AG09309 (cell line): ENCODE data around the gene ALOXE3.

Source experiments
- DNase-seq: peaks from one replicate; pipeline ENCODE4 v3.0.0-alpha.2; 2010; ENCODE audit warnings: low read depth
- H3K4me3 ChIP-seq: 2 replicates; pipeline ENCODE4 v1.5.1; 2011; ENCODE audit warnings: mild to moderate bottlenecking, low read depth, low read length, moderate library complexity; ENCODE audit not compliant: control insufficient read depth
- TF ChIP-seq, protein P1 (sequence below): IDR thresholded peaks from 2 replicates; pipeline ENCODE4 v1.5.1; 2011; ENCODE audit warnings: mild to moderate bottlenecking, low read depth, low read length, inconsistent platforms; ENCODE audit not compliant: insufficient read depth, control insufficient read depth; ENCODE audit errors: missing control alignments

ALOXE3 gene

DNA sequence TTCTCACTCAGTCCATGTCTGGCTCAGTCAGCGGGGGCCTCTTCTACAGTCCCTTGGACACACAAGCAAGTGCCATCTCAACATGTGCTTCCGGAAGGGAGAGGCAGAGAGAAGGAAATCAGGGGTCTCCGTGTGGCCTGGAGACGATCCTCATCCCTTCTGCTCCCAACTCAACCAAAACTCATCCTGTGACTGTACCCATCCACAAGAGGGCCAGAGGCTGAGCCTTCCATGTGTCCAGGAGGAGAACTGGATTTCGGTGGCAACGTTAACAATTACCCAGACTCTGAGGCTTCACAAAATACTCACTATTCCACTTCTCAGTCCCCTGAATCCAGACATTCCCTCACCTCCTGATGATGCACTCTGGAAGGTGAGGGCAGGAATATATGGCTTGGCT, 23.0 kb downstream of the ALOXE3 start:
- DNase-seq, result no peak
- no peak overlapping the region for H3K4me3 ChIP-seq
- TF ChIP-seq, protein P1, sequence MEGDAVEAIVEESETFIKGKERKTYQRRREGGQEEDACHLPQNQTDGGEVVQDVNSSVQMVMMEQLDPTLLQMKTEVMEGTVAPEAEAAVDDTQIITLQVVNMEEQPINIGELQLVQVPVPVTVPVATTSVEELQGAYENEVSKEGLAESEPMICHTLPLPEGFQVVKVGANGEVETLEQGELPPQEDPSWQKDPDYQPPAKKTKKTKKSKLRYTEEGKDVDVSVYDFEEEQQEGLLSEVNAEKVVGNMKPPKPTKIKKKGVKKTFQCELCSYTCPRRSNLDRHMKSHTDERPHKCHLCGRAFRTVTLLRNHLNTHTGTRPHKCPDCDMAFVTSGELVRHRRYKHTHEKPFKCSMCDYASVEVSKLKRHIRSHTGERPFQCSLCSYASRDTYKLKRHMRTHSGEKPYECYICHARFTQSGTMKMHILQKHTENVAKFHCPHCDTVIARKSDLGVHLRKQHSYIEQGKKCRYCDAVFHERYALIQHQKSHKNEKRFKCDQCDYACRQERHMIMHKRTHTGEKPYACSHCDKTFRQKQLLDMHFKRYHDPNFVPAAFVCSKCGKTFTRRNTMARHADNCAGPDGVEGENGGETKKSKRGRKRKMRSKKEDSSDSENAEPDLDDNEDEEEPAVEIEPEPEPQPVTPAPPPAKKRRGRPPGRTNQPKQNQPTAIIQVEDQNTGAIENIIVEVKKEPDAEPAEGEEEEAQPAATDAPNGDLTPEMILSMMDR, result no peak

DNA sequence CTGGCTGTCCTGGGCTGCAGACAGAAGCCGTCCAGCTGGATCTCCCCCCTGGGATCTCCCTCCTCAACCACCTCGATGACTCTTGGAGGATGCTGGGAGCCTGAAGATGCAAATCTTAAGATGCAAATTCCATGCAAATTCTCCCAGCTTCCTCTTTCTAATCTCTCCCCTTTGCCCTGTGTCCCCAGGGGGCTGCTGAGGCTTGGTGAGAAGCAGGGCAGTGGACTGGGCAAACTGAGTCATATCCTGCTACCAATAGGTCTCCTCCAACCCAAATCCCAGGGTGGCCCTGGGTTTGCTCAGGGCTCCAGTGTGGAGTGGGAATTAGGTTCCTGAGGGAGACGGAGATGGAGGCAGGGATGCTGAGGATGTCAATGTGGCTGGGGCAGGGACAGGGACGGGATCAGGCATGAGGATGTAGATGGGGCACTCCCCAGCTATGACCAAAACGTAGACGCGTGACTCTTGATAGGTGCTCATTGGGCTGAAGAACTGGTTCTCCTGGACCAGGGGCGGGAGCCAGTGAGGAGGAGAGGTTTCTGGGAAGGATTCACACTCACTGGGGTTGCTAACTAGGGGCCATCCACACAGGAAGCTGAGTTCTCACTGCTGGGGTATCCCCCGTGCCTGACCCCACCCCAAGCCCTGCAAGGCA, 27.2 kb downstream of the ALOXE3 start:
- DNase-seq, result no peak
- H3K4me3 ChIP-seq, result no peak overlapping the region
- TF ChIP-seq, protein P1, result no peak

DNA sequence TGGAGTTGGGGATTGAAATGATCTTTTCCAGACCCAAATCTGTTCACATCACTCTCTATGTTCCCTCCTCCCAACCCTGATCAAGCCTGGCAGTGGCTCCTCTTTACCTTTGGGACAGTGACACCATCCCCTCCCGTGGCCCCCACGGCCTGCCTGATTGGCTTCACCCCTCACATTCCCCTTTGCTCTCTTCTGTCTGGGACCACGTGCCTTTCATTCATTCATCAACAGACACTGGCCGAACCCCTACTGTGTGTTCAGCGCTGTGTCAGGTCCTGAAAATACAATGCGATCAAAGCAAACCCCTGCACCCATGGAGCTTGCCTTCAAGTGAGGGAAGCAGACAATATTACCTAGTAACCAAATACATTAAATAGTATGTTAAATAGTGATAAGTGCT, 28.6 kb downstream of the ALOXE3 start:
- H3K4me3 ChIP-seq, result no peak overlapping the region
- DNase-seq, result no peak
- TF ChIP-seq, protein P1, result no peak

DNA sequence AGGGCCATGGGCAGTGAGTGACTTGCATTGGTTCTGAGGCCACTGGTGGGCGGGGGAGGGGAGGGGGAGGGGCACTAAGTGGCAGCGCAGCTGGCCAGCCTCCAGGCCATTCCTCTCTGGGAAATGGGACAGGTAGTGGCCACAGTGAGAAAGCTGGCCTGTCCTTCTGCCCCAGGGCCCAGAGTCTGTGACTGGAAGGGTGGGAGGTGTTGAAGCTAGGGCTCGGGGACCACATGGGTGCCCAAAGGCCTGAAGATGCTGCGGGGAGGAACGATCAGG, 30.4 kb downstream of the ALOXE3 start:
- no peak for DNase-seq
- no peak overlapping the region for H3K4me3 ChIP-seq
- TF ChIP-seq, protein P1, result no peak

DNA sequence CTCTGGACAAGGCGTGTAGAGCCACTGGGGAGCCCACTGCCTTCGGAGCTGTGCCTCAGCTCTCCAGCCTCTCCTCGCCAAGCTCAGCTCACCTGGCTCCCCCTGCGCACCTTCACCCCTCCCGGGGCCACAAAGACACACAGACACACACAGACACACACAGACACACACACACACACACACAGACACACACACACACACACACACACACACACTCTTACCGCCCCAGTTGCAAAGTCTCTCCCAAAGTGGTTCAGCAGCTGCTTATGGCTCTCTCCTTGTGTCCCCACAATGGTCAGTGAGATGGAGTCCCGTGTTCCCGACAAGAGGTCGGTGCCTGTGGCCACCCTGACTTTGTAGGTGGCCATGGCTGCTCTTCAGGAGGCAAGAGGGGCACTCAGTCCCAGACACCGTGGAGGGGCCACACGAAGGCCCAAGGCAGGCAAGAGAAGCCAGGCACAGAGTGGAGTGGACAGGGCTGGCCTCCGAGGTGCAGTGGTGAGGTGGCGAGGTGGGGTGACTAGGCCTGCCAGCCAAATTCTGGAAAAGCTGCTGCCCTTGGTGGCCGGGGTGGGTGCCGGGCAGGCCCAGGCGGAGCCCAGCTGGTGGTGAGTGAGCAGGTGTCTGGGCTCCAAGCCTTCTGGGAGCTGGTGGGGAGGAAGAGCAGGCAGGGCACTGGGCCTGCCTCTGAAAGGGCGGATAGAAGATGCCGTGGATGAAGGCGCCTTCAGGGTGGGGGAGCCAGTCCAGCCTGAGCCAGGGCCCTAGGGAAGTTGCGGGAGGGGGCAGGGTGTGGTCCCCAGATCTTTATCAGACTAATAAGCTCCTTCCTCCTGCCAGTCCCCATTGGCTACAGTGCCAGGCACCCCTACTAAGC, 31.0 kb downstream of the ALOXE3 start, which contains the start of gene ALOX12B:
ALOX12B (minus strand) TSS at position 642 of the 877 bp plus-strand sequence; CDS start at position 368, 274 bp downstream.
- no peak for DNase-seq
- H3K4me3 ChIP-seq, result no peak within 1 kb of the TSS

DNA sequence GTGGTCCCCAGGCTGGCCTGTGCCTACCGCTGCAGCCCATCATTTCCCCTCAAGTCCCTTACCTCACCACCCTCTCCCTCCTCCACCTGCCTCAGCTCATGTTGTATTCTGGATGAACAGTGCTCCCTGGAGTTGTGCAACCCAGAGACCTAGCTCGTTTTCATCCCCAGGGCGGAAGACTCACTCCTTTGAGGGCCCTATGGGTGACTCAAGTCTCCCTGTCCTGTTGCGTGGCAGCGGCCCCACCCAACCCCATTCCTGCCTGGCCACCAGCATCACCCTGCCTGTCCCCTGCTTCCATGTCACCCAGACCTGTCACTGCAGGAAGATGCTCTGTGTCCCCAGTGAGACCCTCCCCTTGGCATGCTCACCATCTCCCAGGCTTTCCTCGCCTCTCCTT, 34.1 kb downstream of the ALOXE3 start:
- DNase-seq, result no peak
- TF ChIP-seq, protein P1, result no peak
- H3K4me3 ChIP-seq, result no peak overlapping the region

More for the DNA sequence above, 31.0 kb downstream of the ALOXE3 start, which contains the start of gene ALOX12B:
- TF ChIP-seq, protein P1, result no peak
